GM12801 (cell line): ENCODE measurements around the gene STK17A.

Experiments
- CTCF ChIP-seq: IDR thresholded peaks from one replicate; pipeline ENCODE4 v1.5.1; 2011; ENCODE audit warnings: control low read depth; ENCODE audit not compliant: insufficient read length; ENCODE audit errors: extremely low read depth

The STK17A gene

GRCh38 chr7:43538404-43538771, 44.5 kb upstream of the STK17A start:
- TF ChIP-seq CTCF = no peak

GRCh38 chr7:43540471-43540870, 42.4 kb upstream of the STK17A start:
- TF ChIP-seq CTCF = no peak

- TF ChIP-seq CTCF = no peak
These were observed 40.2 kb upstream of the STK17A start for GRCh38 chr7:43542716-43543115.

- no peak for TF ChIP-seq CTCF
These were observed 36.7 kb upstream of the STK17A start for GRCh38 chr7:43546231-43546630.

GRCh38 chr7:43550427-43550826, 32.5 kb upstream of the STK17A start:
- no peak for TF ChIP-seq CTCF

- TF ChIP-seq CTCF = no peak
These were observed 30.8 kb upstream of the STK17A start for GRCh38 chr7:43552122-43552521.

GRCh38 chr7:43553999-43554398, 28.9 kb upstream of the STK17A start:
- TF ChIP-seq CTCF = no peak

GRCh38 chr7:43554423-43554822, 28.5 kb upstream of the STK17A start:
- no peak for TF ChIP-seq CTCF
